Spleen (tissue), 11 donors: ENCODE data around the gene MADD. TPM values are rescaled to one million over a fixed set of nuclear protein-coding genes. Genes with fewer than 3 reads are reported as not detected.
A peak's percentile ranks its signal among the peaks of the same experiment; 100 is the strongest.

Experiments used
- DNase-seq: peaks from one replicate; pipeline ENCODE4 v3.0.0-alpha.2; 2020
- H3K27ac ChIP-seq, 8 donors: fragments of 200-600 bp; sonication (generic) in 7 of 8; 1 replicate in 4 of 8; 2 replicates in 4 of 8; pipeline versions ENCODE4 v1.5.0 to v1.8.0; 2016 to 2021; ENCODE audit warnings: inconsistent platforms in 4 of 8, mild to moderate bottlenecking in 4 of 8, moderate library complexity in 1 of 8
- H3K27me3 ChIP-seq, 7 donors: fragments of 200-600 bp; sonication (generic) in 6 of 7; replicated peaks in 1 of 7; 1 replicate in 4 of 7; 2 replicates in 3 of 7; pipeline versions ENCODE4 v1.5.0 to v1.8.0; 2016 to 2021; ENCODE audit warnings: inconsistent platforms in 3 of 7, mild to moderate bottlenecking in 1 of 7
- H3K36me3 ChIP-seq, 6 donors: fragments of 200-600 bp; sonication (generic) in 5 of 6; 1 replicate in 4 of 6; 2 replicates in 2 of 6; pipeline versions ENCODE4 v1.5.0 to v1.8.0; 2016 to 2021; ENCODE audit warnings: inconsistent platforms in 2 of 6
- H3K4me1 ChIP-seq, 6 donors: fragments of 200-600 bp; sonication (generic) in 5 of 6; 1 replicate in 3 of 6; 2 replicates in 3 of 6; pipeline versions ENCODE4 v1.5.0 to v1.8.0; 2016 to 2021; ENCODE audit warnings: inconsistent platforms in 3 of 6
- H3K4me3 ChIP-seq, 8 donors: fragments of 200-600 bp; sonication (generic) in 7 of 8; 1 replicate in 4 of 8; 2 replicates in 4 of 8; pipeline versions ENCODE4 v1.5.0 to v1.8.0; 2016 to 2021; ENCODE audit warnings: inconsistent platforms in 4 of 8, mild to moderate bottlenecking in 4 of 8, moderate library complexity in 2 of 8
- H3K9me3 ChIP-seq, 8 donors: fragments of 200-600 bp; sonication (generic) in 7 of 8; 1 replicate in 4 of 8; 2 replicates in 4 of 8; pipeline versions ENCODE4 v1.5.0 to v1.8.0; 2016 to 2021; ENCODE audit warnings: inconsistent platforms in 4 of 8
- CTCF ChIP-seq, 11 experiments: fragments of 200-600 bp in 7 of 11; fragments of 450-650 bp in 4 of 11; sonication (generic) in 4 of 11; IDR thresholded peaks in 8 of 11; conservative IDR thresholded peaks in 3 of 11; 1 replicate in 7 of 11; 2 replicates in 4 of 11; pipeline versions ENCODE4 v1.4.0 to v1.8.0; 2016 to 2021; ENCODE audit warnings: antibody characterized with exemption in 11 of 11, inconsistent platforms in 4 of 11, mild to moderate bottlenecking in 1 of 11
- POLR2A ChIP-seq, 3 donors: fragments of 450-650 bp; IDR thresholded peaks; one replicate each; pipeline ENCODE4 v1.5.1; 2017; ENCODE audit warnings: antibody characterized with exemption in 3 of 3, mild to moderate bottlenecking in 1 of 3
- POLR2AphosphoS5 ChIP-seq, 3 donors: sonication (generic); formaldehyde crosslinking; IDR thresholded peaks; one replicate each; pipeline ENCODE4 v1.5.1; 2017; ENCODE audit warnings: antibody characterized with exemption in 3 of 3
- WGBS, 5 donors: extraction: QIAGEN DNeasy Blood & Tissue Kit in 3 of 5; methylation state at CpG; one replicate each; pipeline versions ENCODE4 v1.1.5 to v1.1.7; 2013 to 2018; 5-methylcytosine and 5-hydroxymethylcytosine counted together
- intact Hi-C: fragments of 100-400 bp; cut with DNase I; formaldehyde crosslinking; loops from one replicate; pipeline ENCODE4 v1.15.0; 2023; ENCODE audit warnings: low total_unique reads
- polyA plus RNA-seq, 3 donors: library from polyadenylated mRNA; stranded (reverse); fragments of 200-250 nt; gene quantifications; one replicate each; pipeline ENCODE4 v1.2.1, GENCODE V29; 2013
- total RNA-seq, 7 donors: library from RNA; depleted of rRNA in 3 of 7; stranded (reverse); fragments of >200 nt in 3 of 7; fragmentation: NEBNext Ultra II Directional in 4 of 7; extraction: Animal tissue kit (Norgen Biotek cat#: 25700) in 4 of 7; gene quantifications; one replicate each; pipeline versions ENCODE4 v1.1.0 to v1.2.1, GENCODE V29; 2016 to 2021
- donor health status: healthy with polysubstance abuse.
- donor health status: DM: no; HTN: no; CAD: no; lungs with moderate emphysema.
- donor health status: DM: no; HTN: no; CAD: no.
- donor health status: Bipolar disorder and iron deficiency.
- donor health status: healthy.
- donor health status: DM: no; HTN: no; CAD: no.
- donor health status: DM: yes; HTN: yes; CAD: no.

MADD gene
- total and polyA plus RNA-seq, 10 donors: 15.7 to 82.4 (median 63.3) TPM

DNA sequence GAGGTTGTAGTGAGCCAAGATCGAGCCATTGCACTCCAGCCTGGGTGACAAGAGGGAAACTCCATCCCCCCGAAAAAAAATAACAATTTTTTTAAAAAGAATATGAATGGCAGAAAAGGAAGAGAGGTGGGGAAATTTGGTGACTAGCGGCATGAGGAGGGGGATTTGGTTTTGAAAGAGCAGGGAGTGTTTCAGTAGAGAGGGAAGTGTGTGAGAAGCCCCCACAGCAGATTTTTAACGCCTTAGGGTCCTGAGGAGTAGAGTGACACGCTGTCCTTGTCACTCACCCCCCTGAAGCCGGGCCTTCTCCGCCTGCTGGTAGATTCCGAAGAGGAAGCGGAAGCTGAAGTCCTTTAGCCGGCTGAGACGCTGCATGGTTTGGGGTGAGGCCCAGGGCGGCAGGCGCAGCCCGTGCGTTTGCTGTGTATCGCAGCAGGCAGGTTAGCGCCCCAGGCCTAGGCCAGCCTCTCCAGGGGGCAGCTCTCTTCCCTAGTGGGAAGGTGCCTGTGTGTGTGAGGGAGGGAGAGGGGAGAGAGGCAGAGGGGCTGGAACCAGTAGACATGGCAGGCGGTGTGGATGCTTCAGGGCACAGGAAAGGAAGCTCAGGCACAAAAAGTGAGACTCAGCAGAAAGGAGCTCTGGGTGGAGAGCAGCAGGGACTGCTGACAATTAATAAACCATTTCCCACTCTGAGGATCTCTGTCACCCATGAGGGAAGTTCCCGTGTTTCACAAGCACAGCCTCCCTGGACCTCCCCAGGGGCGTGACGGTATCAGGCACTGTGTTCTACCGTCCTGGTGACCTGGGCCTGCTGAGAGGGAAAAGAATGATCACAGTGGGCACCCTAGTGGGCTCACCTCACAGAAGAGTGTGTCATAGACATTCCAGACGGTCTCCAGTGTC lies 25.2 kb upstream of the MADD start:
- H3K27ac ChIP-seq: peak overlapping the region in 6 of 8 donors; percentile 27 to 71 (median 46)
- TF ChIP-seq CTCF (IDR thresholded peaks at IDR 0.05 in 8 of 11, conservative IDR thresholded peaks at IDR 0.05 in 3 of 11) (no peak), POLR2AphosphoS5 (IDR thresholded peaks at IDR 0.05) (peak; percentile 43 to 70 (median 54))
- no peaks in the 10 kb centered on the region for H3K9me3 ChIP-seq
- WGBS, 5 donors: 78 to 91% (median 89%) methylated on average over 21 to 23 of the region's 23 CpGs
- peaks cover 0 to 79% (median 58%) of the 10 kb centered on the region in 6 donors for H3K36me3 ChIP-seq
- peaks cover 16 to 40% (median 26%) of the 10 kb centered on the region in 6 donors for H3K4me1 ChIP-seq
- DNase-seq: no peak
- intact Hi-C loops: no loop called here
- no peak overlapping the region for H3K4me3 ChIP-seq
- H3K27me3 ChIP-seq: no peaks in the 10 kb centered on the region

GRCh38 chr11:47245611-47246357 lies 24.1 kb upstream of the MADD start:
- peaks cover 0 to 68% (median 47%) of the 10 kb centered on the region in 6 donors for H3K36me3 ChIP-seq

GRCh38 chr11:47247502-47247901 lies 22.4 kb upstream of the MADD start:
- Histone ChIP-seq H3K27ac (peak overlapping the region in 3 of 8 donors; percentile 90 to 95 (median 94)), H3K27me3 (no peaks in the 10 kb centered on the region), H3K4me3 (peak overlapping the region in 5 of 8 donors; percentile 68 to 94 (median 89)), H3K4me1 (peaks cover 17 to 45% (median 30%) of the 10 kb centered on the region in 6 donors), H3K9me3 (no peaks in the 10 kb centered on the region), H3K36me3 (peaks cover 0 to 51% (median 30%) of the 10 kb centered on the region in 6 donors)
- intact Hi-C loops: no loop called here
- no peak for DNase-seq
- 91 to 99% (median 96%) methylated on average over 5 of the region's 5 CpGs for WGBS, 5 donors
- TF ChIP-seq POLR2A (IDR thresholded peaks at IDR 0.05) (no peak), POLR2AphosphoS5 (IDR thresholded peaks at IDR 0.05) (no peak), CTCF (IDR thresholded peaks at IDR 0.05 in 8 of 11, conservative IDR thresholded peaks at IDR 0.05 in 3 of 11) (no peak)

More at GRCh38 chr11:47245611-47246357, 24.1 kb upstream of the MADD start:
- H3K9me3 ChIP-seq: no peaks in the 10 kb centered on the region
- H3K4me3 ChIP-seq: no peak overlapping the region
- no peak for DNase-seq
- TF ChIP-seq POLR2AphosphoS5 (IDR thresholded peaks at IDR 0.05): no peak
- no peak for TF ChIP-seq POLR2A (IDR thresholded peaks at IDR 0.05)
- no peak for TF ChIP-seq CTCF (IDR thresholded peaks at IDR 0.05 in 8 of 11, conservative IDR thresholded peaks at IDR 0.05 in 3 of 11)
- 85 to 94% (median 88%) methylated on average over 9 to 11 of the region's 11 CpGs for WGBS, 5 donors
- no peaks in the 10 kb centered on the region for H3K27me3 ChIP-seq
- H3K27ac ChIP-seq: peak overlapping the region in 5 of 8 donors; percentile 7 to 71 (median 50)
- intact Hi-C loops: no loop called here
- peaks cover 17 to 45% (median 30%) of the 10 kb centered on the region in 6 donors for H3K4me1 ChIP-seq
